ENCODE data around the gene TNRC6B.

Gene TNRC6B

GRCh38 chr22:40330615-40331014 lies 152.9 kb downstream of the TNRC6B start:
- DNase-seq: no peak

- no peak for DNase-seq
These were observed 154.0 kb downstream of the TNRC6B start for GRCh38 chr22:40331706-40332105.

GRCh38 chr22:40332319-40332781 lies 154.6 kb downstream of the TNRC6B start:
- no peak for DNase-seq

- DNase-seq: no peak
These were observed 156.3 kb downstream of the TNRC6B start for GRCh38 chr22:40334060-40334459.

GRCh38 chr22:40334899-40335298 lies 157.2 kb downstream of the TNRC6B start:
- DNase-seq: no peak

- DNase-seq: no peak
These were observed 157.6 kb downstream of the TNRC6B start for GRCh38 chr22:40335358-40335757.

GRCh38 chr22:40340044-40340443 lies 162.3 kb downstream of the TNRC6B start:
- no peak for DNase-seq

- no peak for DNase-seq
These were observed 163.9 kb downstream of the TNRC6B start for GRCh38 chr22:40341604-40342003.

GRCh38 chr22:40342521-40342920 lies 164.8 kb downstream of the TNRC6B start:
- no peak for DNase-seq

GRCh38 chr22:40345271-40345670 lies 167.5 kb downstream of the TNRC6B start:
- DNase-seq: peak; percentile 7 to 10

- no peak for DNase-seq
These were observed 168.1 kb downstream of the TNRC6B start for GRCh38 chr22:40345815-40346184.

GRCh38 chr22:40346185-40347118 lies 168.7 kb downstream of the TNRC6B start, which contains the start of gene ADSL:
ADSL (plus strand) TSS chr22:40346500; CDS start chr22:40346559, 59 bp downstream.
- DNase-seq: peak; percentile 84 to 91

GRCh38 chr22:40347300-40347699 lies 169.6 kb downstream of the TNRC6B start:
- no peak for DNase-seq

- peak; percentile 20 to 25 for DNase-seq
These were observed 170.4 kb downstream of the TNRC6B start for GRCh38 chr22:40348025-40348658.

GRCh38 chr22:40352763-40353162 lies 175.0 kb downstream of the TNRC6B start:
- DNase-seq: no peak

- DNase-seq: no peak
These were observed 183.4 kb downstream of the TNRC6B start for GRCh38 chr22:40361100-40361499.

- DNase-seq: no peak
These were observed 185.3 kb downstream of the TNRC6B start for GRCh38 chr22:40363059-40363458.

GRCh38 chr22:40364431-40364830 lies 186.7 kb downstream of the TNRC6B start:
- no peak for DNase-seq

- DNase-seq: no peak
These were observed 188.3 kb downstream of the TNRC6B start for GRCh38 chr22:40366068-40366467.

GRCh38 chr22:40367342-40367741 lies 189.6 kb downstream of the TNRC6B start:
- no peak for DNase-seq

GRCh38 chr22:40368016-40368415 lies 190.3 kb downstream of the TNRC6B start:
- DNase-seq: no peak

GRCh38 chr22:40368836-40369235 lies 191.1 kb downstream of the TNRC6B start:
- DNase-seq: no peak

- DNase-seq: no peak
These were observed 196.8 kb downstream of the TNRC6B start for GRCh38 chr22:40374567-40374966.

GRCh38 chr22:40376149-40376548 lies 198.4 kb downstream of the TNRC6B start:
- no peak for DNase-seq
